PFSK-1 (cell line): ENCODE results near the gene NRXN3.

Source experiments
- POLR2AphosphoS5 ChIP-seq: IDR thresholded peaks from 2 replicates; pipeline ENCODE4 v1.6.1; 2012; ENCODE audit warnings: low read depth, mild to moderate bottlenecking, control low read depth, low read length, moderate library complexity
- SIN3A ChIP-seq: IDR thresholded peaks from 2 replicates; pipeline ENCODE4 v1.6.1; 2012; ENCODE audit warnings: mild to moderate bottlenecking, low read length, moderate library complexity, borderline replicate concordance; ENCODE audit not compliant: insufficient read depth

- no peak for TF ChIP-seq SIN3A
- no peak for TF ChIP-seq POLR2AphosphoS5
Measured at GRCh38 chr14:79645753-79646362, 1475.7 kb downstream of the NRXN3 start.
